BJ (cell line): ENCODE measurements around the gene ACVR2A. TPM values are rescaled to one million over a fixed set of nuclear protein-coding genes. Genes with fewer than 3 reads are reported as not detected.
A peak's percentile ranks its signal among the peaks of the same experiment; 100 is the strongest.

Experiments used
- CTCF ChIA-PET: fragments of 350-600 bp; formaldehyde crosslinking; extraction: SDS; loops from one replicate; lab custom pipeline; 2021; ENCODE audit warnings: antibody characterized with exemption, inconsistent platforms; lab: Yijun Ruan, JAX
- POLR2A ChIA-PET: fragments of 300-600 bp; sonication (Branson Sonifier 250); formaldehyde crosslinking; extraction: SDS; loops from one replicate; lab custom pipeline; 2021; ENCODE audit warnings: antibody characterized with exemption; lab: Charles Lee
- DNase-seq: peaks from one replicate; pipeline ENCODE4 v3.0.0-alpha.2; 2011; ENCODE audit warnings: low read depth
- H3K27me3 ChIP-seq: 2 replicates; pipeline ENCODE4 v1.6.0; 2011; ENCODE audit warnings: low read length; ENCODE audit not compliant: control insufficient read depth, insufficient read depth
- H3K36me3 ChIP-seq: 2 replicates; pipeline ENCODE4 v1.5.1; 2011; ENCODE audit warnings: low read length; ENCODE audit not compliant: control insufficient read depth, insufficient read depth
- H3K4me3 ChIP-seq: 2 replicates; pipeline ENCODE4 v1.5.1; 2011; ENCODE audit warnings: low read depth, mild to moderate bottlenecking, control low read depth, low read length
- CTCF ChIP-seq: IDR thresholded peaks from 2 replicates; pipeline ENCODE4 v1.5.1; 2011; ENCODE audit warnings: low read depth, mild to moderate bottlenecking, control low read depth, inconsistent platforms, low read length, moderate library complexity; ENCODE audit not compliant: insufficient read depth
- polyA plus RNA-seq: library from polyadenylated mRNA; depleted of rRNA; stranded (reverse); fragments of >200 nt; gene quantifications from 2 replicates; pipeline ENCODE4 v1.2.3, GENCODE V29; 2011

ACVR2A gene
- polyA plus RNA-seq, 1 experiment, result 2.2 TPM

GRCh38 chr2:147818741-147819140 is 26.1 kb upstream of the ACVR2A start:
- H3K27me3 ChIP-seq, result no peaks in the 10 kb centered on the region
- no peak for DNase-seq
- CTCF ChIA-PET, result no interaction called here
- POLR2A ChIA-PET, result no interaction called here
- H3K36me3 ChIP-seq, result no peaks in the 10 kb centered on the region
- H3K4me3 ChIP-seq, result no peak overlapping the region
- no peak for TF ChIP-seq CTCF

DNA sequence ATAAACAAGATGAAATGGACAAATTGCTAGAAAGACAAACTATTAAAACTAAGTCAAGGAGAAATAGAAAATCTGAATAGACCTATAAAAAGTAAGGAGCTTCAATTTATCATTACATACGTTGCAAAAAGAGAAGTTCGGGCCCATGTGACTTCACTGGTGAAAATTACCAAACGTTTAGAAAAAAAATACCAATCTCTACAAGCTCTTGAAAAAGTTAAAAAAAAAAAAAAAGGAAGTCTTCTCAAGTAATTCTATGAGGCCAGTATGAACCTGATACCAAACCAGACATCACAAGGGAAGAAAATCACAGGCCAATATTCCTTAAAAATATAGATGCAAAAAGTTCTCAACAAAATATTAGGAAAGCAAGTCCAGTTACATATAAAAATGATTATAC is 20.2 kb upstream of the ACVR2A start:
- ChIA-PET CTCF (no interaction called here), POLR2A (no interaction called here)
- Histone ChIP-seq H3K4me3 (no peak overlapping the region), H3K36me3 (no peaks in the 10 kb centered on the region), H3K27me3 (no peaks in the 10 kb centered on the region)
- TF ChIP-seq CTCF, result no peak
- DNase-seq, result no peak

DNA sequence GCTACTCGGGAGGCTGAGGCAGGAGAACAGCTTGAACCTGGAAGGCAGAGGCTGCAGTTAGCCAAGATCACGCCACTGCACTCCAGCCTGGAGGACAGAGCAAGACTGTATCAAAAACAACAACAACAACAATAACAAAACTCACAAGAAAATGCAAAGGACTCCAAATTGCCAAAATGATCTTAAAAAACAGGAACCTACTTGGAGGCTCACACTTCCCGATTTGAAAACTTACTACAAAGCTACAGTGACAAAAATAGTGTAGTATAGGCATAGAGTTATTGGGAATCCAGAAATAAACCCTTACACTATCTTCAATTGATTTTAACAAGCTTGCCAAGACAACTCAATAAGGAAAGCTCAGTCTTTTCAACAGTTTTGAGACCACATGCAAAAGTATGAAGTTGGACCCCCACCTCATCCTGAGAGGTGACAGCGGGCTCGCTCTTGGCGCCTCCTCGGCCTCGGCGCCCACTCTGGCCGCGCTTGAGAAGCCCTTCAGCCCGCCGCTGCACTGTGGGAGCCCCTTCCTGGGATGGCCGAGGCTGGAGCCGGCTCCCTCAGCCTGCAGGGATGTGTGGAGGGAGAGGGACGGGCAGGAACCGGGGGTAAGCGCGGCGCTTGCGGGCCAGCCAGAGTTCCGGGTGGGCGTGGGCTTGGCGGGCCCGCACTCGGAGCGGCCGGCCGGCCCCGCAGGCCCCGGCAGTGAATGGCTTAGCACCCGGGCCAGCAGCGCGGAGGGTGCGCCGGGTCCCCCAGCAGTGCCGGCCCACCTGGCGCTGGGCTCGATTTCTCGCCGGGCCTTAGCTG is 18.3 kb upstream of the ACVR2A start:
- CTCF ChIA-PET, result interaction anchor here (0.8 to 1.0 kb wide), 2 partner anchors 12 to 17 kb away, joined by 3 read pairs; no protein-coding TSS in a partner anchor
- Histone ChIP-seq H3K36me3 (no peaks in the 10 kb centered on the region), H3K4me3 (no peak overlapping the region), H3K27me3 (no peaks in the 10 kb centered on the region)
- no peak for DNase-seq
- no peak for TF ChIP-seq CTCF
- POLR2A ChIA-PET, result no interaction called here

DNA sequence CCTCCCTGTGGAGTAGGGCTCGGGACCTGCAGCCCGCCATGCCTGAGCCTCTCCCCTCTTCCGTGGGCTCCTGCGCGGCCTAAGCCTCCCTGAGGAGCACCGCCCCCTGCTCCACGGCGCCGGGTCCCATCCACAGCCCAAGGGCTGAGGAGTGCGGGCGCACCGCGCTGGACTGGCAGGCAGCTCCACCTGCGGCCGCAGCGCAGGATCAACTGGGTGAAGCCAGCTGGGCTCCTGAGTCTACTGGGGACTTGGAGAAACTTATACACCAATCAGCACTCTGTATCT is 17.8 kb upstream of the ACVR2A start:
- ChIA-PET CTCF (interaction anchor here (1.0 kb wide), 1 partner anchor 13 kb away, joined by 3 read pairs; no protein-coding TSS in a partner anchor), POLR2A (no interaction called here)
- H3K36me3 ChIP-seq, result no peaks in the 10 kb centered on the region
- no peak for TF ChIP-seq CTCF
- DNase-seq, result no peak
- no peak overlapping the region for H3K4me3 ChIP-seq
- no peaks in the 10 kb centered on the region for H3K27me3 ChIP-seq

DNA sequence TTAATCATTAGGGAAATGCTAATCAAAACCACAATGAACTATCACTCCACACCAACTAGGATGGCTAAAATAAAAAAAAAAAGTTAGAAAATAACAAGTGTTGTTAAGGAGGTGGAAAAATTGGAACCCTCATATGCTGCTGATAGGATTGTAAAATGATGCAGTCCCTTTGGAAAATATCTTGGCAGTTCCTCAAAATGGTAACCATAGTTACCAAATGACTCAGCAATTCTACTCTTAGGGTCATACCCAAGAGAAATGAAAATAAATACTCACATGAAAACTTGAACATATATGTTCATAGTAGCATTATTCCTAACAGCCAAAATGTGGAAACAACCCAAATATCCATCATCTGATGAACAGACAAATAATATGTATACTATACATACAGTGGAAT is 15.7 kb upstream of the ACVR2A start:
- Histone ChIP-seq H3K4me3 (no peak overlapping the region), H3K27me3 (no peaks in the 10 kb centered on the region), H3K36me3 (no peaks in the 10 kb centered on the region)
- peak; percentile 52 for DNase-seq
- TF ChIP-seq CTCF, result no peak
- ChIA-PET POLR2A (no interaction called here), CTCF (no interaction called here)
